ENCODE measurements around the gene ZFYVE28.

Gene ZFYVE28

GRCh38 chr4:2265113-2266110 lies 153.0 kb downstream of the ZFYVE28 start:
- H3K4me3 ChIP-seq (ENCODE audit: low read length): no peak overlapping the region
- no peaks in the 10 kb centered on the region for H4K20me1 ChIP-seq (ENCODE audit: control insufficient read depth, insufficient read depth, low read depth, low read length)
- TF ChIP-seq EZH2phosphoT487 (IDR thresholded peaks at IDR 0.05; ENCODE audit: borderline replicate concordance, low read length) (no peak), CTCF (IDR thresholded peaks at IDR 0.05; ENCODE audit: low read depth, low read length, poor library complexity, severe bottlenecking) (no peak)
- no peaks in the 10 kb centered on the region for H3F3A ChIP-seq (ENCODE audit: control insufficient read depth, insufficient read depth)
- H3K4me2 ChIP-seq (ENCODE audit: low read length): no peak overlapping the region
- H3K9me2 ChIP-seq (replicated peaks; ENCODE audit: control insufficient read depth, low read length): no peaks in the 10 kb centered on the region
- peaks cover 26% of the 10 kb centered on the region for H3K4me1 ChIP-seq (ENCODE audit: control insufficient read depth, low read length)
- H3K36me3 ChIP-seq (ENCODE audit: control insufficient read depth, low read length): no peaks in the 10 kb centered on the region
- no peak overlapping the region for H3K27ac ChIP-seq (ENCODE audit: low read depth, low read length)
- no peaks in the 10 kb centered on the region for H3K79me2 ChIP-seq (ENCODE audit: control insufficient read depth, low read length)
- no peaks in the 10 kb centered on the region for H3K27me3 ChIP-seq (ENCODE audit: control insufficient read depth, low read length)
- no peaks in the 10 kb centered on the region for H3K9me3 ChIP-seq (ENCODE audit: control insufficient read depth, insufficient read depth, low read length)

GRCh38 chr4:2264481-2265041 lies 153.9 kb downstream of the ZFYVE28 start:
- no peak for TF ChIP-seq CTCF (IDR thresholded peaks at IDR 0.05; ENCODE audit: low read depth, low read length, poor library complexity, severe bottlenecking)
- H3K4me2 ChIP-seq (ENCODE audit: low read length): no peak overlapping the region
- H3K4me3 ChIP-seq (ENCODE audit: low read length): no peak overlapping the region
- no peaks in the 10 kb centered on the region for H3K79me2 ChIP-seq (ENCODE audit: control insufficient read depth, low read length)
- no peaks in the 10 kb centered on the region for H3K36me3 ChIP-seq (ENCODE audit: control insufficient read depth, low read length)
- no peaks in the 10 kb centered on the region for H3K9me3 ChIP-seq (ENCODE audit: control insufficient read depth, insufficient read depth, low read length)
- no peaks in the 10 kb centered on the region for H3K27me3 ChIP-seq (ENCODE audit: control insufficient read depth, low read length)
- peaks cover 26% of the 10 kb centered on the region for H3K4me1 ChIP-seq (ENCODE audit: control insufficient read depth, low read length)
- no peaks in the 10 kb centered on the region for H3F3A ChIP-seq (ENCODE audit: control insufficient read depth, insufficient read depth)
- no peak overlapping the region for H3K27ac ChIP-seq (ENCODE audit: low read depth, low read length)
- no peaks in the 10 kb centered on the region for H3K9me2 ChIP-seq (replicated peaks; ENCODE audit: control insufficient read depth, low read length)
- no peaks in the 10 kb centered on the region for H4K20me1 ChIP-seq (ENCODE audit: control insufficient read depth, insufficient read depth, low read depth, low read length)

GRCh38 chr4:2263926-2264321 lies 154.5 kb downstream of the ZFYVE28 start:
- Histone ChIP-seq H3K9me3 (ENCODE audit: control insufficient read depth, insufficient read depth, low read length) (no peaks in the 10 kb centered on the region), H3K4me1 (ENCODE audit: control insufficient read depth, low read length) (peaks cover 26% of the 10 kb centered on the region), H3K9me2 (replicated peaks; ENCODE audit: control insufficient read depth, low read length) (no peaks in the 10 kb centered on the region), H3K36me3 (ENCODE audit: control insufficient read depth, low read length) (no peaks in the 10 kb centered on the region), H4K20me1 (ENCODE audit: control insufficient read depth, insufficient read depth, low read depth, low read length) (no peaks in the 10 kb centered on the region), H3F3A (ENCODE audit: control insufficient read depth, insufficient read depth) (no peaks in the 10 kb centered on the region), H3K4me2 (ENCODE audit: low read length) (no peak overlapping the region; the same call in 1 of the 2 replicates), H3K79me2 (ENCODE audit: control insufficient read depth, low read length) (no peaks in the 10 kb centered on the region), H3K27ac (ENCODE audit: low read depth, low read length) (no peak overlapping the region), H3K4me3 (ENCODE audit: low read length) (no peak overlapping the region), H3K27me3 (ENCODE audit: control insufficient read depth, low read length) (no peaks in the 10 kb centered on the region)
- TF ChIP-seq CTCF (IDR thresholded peaks at IDR 0.05; ENCODE audit: low read depth, low read length, poor library complexity, severe bottlenecking): no peak
- TF ChIP-seq EZH2phosphoT487 (IDR thresholded peaks at IDR 0.05; ENCODE audit: borderline replicate concordance, low read length): no peak
